BE2C (cell line): ENCODE results near the gene TTC33.

Source experiments
- DNase-seq: peaks from one replicate; pipeline ENCODE4 v3.0.0-alpha.2; 2020
- H3K27me3 ChIP-seq: fragments of 250-450 bp; sonication (Bioruptor Pico); 2 replicates; pipeline ENCODE4 v1.5.1; 2020; ENCODE audit warnings: mild to moderate bottlenecking
- H3K36me3 ChIP-seq: fragments of 250-450 bp; sonication (Bioruptor Pico); 2 replicates; pipeline ENCODE4 v1.5.1; 2020; ENCODE audit warnings: mild to moderate bottlenecking
- H3K4me1 ChIP-seq: fragments of 250-450 bp; sonication (Bioruptor Pico); 2 replicates; pipeline ENCODE4 v1.5.1; 2020
- H3K4me3 ChIP-seq: 2 replicates; pipeline ENCODE4 v1.5.1; 2011; ENCODE audit warnings: low read depth, low read length
- H3K9me3 ChIP-seq: fragments of 250-450 bp; sonication (Bioruptor Pico); 2 replicates; pipeline ENCODE4 v1.5.1; 2020
- TF ChIP-seq, protein P1 (sequence below): IDR thresholded peaks from 2 replicates; pipeline ENCODE4 v1.5.1; 2012; ENCODE audit warnings: mild to moderate bottlenecking, low read depth, low read length

Gene TTC33

DNA sequence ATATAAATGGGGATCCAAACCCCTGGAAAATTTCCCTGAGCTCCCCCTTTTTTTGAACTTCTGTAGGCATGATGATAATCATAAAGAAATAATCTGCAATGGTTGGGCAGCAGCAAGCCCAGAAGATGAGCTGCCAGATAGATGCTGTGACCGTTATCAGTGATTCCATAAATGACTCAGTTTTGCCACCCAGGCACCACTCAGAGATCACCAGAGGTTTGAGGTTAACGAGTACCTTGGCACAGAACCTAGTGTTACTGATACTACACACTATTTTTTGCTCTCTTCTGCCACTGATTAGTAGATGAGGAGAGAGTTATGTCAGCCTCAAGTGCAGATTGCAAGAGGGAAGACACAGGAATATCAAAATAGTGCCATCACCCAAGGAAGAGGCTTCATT lies 275.4 kb downstream of the TTC33 start:
- no peaks in the 10 kb centered on the region for H3K9me3 ChIP-seq
- TF ChIP-seq, protein P1, sequence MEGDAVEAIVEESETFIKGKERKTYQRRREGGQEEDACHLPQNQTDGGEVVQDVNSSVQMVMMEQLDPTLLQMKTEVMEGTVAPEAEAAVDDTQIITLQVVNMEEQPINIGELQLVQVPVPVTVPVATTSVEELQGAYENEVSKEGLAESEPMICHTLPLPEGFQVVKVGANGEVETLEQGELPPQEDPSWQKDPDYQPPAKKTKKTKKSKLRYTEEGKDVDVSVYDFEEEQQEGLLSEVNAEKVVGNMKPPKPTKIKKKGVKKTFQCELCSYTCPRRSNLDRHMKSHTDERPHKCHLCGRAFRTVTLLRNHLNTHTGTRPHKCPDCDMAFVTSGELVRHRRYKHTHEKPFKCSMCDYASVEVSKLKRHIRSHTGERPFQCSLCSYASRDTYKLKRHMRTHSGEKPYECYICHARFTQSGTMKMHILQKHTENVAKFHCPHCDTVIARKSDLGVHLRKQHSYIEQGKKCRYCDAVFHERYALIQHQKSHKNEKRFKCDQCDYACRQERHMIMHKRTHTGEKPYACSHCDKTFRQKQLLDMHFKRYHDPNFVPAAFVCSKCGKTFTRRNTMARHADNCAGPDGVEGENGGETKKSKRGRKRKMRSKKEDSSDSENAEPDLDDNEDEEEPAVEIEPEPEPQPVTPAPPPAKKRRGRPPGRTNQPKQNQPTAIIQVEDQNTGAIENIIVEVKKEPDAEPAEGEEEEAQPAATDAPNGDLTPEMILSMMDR, result no peak
- no peak overlapping the region for H3K4me3 ChIP-seq
- H3K4me1 ChIP-seq, result no peaks in the 10 kb centered on the region
- DNase-seq, result no peak
- H3K36me3 ChIP-seq, result no peaks in the 10 kb centered on the region
- H3K27me3 ChIP-seq, result no peaks in the 10 kb centered on the region

DNA sequence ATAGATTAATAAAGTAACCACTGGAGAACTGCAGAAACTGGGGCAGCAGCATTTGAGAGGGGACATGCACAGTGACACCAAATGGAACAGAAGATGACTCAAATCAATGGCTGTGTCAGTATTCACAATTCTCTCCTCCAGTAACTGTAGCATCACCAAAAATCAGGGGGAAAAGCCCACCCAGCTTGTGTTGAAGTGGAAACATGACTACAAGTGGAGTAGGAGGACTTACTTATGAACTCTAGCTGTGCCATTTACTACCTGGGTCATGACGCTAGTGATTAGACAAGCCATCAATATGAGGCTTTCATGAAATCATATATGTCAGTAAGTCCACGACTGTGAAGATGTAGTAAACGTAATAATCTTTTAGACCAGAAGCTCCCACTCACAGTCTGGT lies 275.8 kb downstream of the TTC33 start:
- H3K36me3 ChIP-seq, result no peaks in the 10 kb centered on the region
- TF ChIP-seq, protein P1, result no peak
- no peaks in the 10 kb centered on the region for H3K9me3 ChIP-seq
- no peak for DNase-seq
- H3K4me3 ChIP-seq, result no peak overlapping the region
- H3K4me1 ChIP-seq, result no peaks in the 10 kb centered on the region
- no peaks in the 10 kb centered on the region for H3K27me3 ChIP-seq

- H3K27me3 ChIP-seq, result no peaks in the 10 kb centered on the region
- DNase-seq, result no peak
- no peaks in the 10 kb centered on the region for H3K9me3 ChIP-seq
- H3K4me3 ChIP-seq, result no peak overlapping the region
- TF ChIP-seq, protein P1, result no peak
- H3K4me1 ChIP-seq, result no peaks in the 10 kb centered on the region
- H3K36me3 ChIP-seq, result no peaks in the 10 kb centered on the region
Measured at GRCh38 chr5:40478766-40479165, 277.0 kb downstream of the TTC33 start.

- TF ChIP-seq, protein P1, result no peak
- H3K4me3 ChIP-seq, result no peak overlapping the region
- DNase-seq, result no peak
Measured at GRCh38 chr5:40477856-40478546, 277.8 kb downstream of the TTC33 start.

DNA sequence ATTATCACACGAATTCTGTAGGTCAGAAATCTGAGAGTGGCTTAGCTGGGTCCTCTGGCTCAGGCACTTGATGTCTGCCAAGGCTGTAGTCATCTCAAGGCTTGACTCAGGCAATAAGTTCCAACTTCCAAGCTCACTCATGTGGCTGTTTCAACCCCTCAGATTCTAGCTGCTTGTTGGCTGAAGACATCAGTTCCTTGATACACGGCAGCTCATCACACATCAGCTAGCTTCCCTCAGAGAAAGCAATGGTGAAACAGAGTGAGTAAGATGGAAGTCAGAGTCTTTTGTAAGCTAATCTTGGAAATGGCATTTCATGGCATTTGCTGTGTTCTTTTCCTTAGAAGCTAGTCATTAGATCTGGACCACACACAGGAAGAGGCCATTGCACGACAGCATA lies 280.2 kb downstream of the TTC33 start:
- no peaks in the 10 kb centered on the region for H3K36me3 ChIP-seq
- TF ChIP-seq, protein P1, result no peak
- no peak for DNase-seq
- H3K4me3 ChIP-seq, result no peak overlapping the region
- no peaks in the 10 kb centered on the region for H3K9me3 ChIP-seq
- H3K4me1 ChIP-seq, result no peaks in the 10 kb centered on the region
- no peaks in the 10 kb centered on the region for H3K27me3 ChIP-seq

More at GRCh38 chr5:40477856-40478546, 277.8 kb downstream of the TTC33 start:
- Histone ChIP-seq H3K27me3 (no peaks in the 10 kb centered on the region), H3K4me1 (no peaks in the 10 kb centered on the region), H3K36me3 (no peaks in the 10 kb centered on the region), H3K9me3 (no peaks in the 10 kb centered on the region)

GRCh38 chr5:40474250-40474649 lies 281.5 kb downstream of the TTC33 start:
- H3K4me3 ChIP-seq, result no peak overlapping the region
- H3K27me3 ChIP-seq, result no peaks in the 10 kb centered on the region
- no peaks in the 10 kb centered on the region for H3K36me3 ChIP-seq
- DNase-seq, result no peak
- TF ChIP-seq, protein P1, result no peak
- no peaks in the 10 kb centered on the region for H3K9me3 ChIP-seq
- no peaks in the 10 kb centered on the region for H3K4me1 ChIP-seq
